ENCODE data around the gene GJC1. TPM values are rescaled to one million over a fixed set of nuclear protein-coding genes. Genes with fewer than 3 reads are reported as not detected.
A peak's percentile ranks its signal among the peaks of the same experiment; 100 is the strongest.

The GJC1 gene
- total RNA-seq, 1 donor: 21.1 TPM

- TF ChIP-seq CTCF (IDR thresholded peaks at IDR 0.05; ENCODE audit: insufficient read depth, low read length): no peak
- no peak for DNase-seq (ENCODE audit: low read depth)
- no peak overlapping the region for H3K4me3 ChIP-seq (ENCODE audit: low read depth, low read length)
Observed at GRCh38 chr17:44765965-44766364, 64.1 kb downstream of the GJC1 start.

- TF ChIP-seq CTCF (IDR thresholded peaks at IDR 0.05; ENCODE audit: insufficient read depth, low read length): no peak
- DNase-seq (ENCODE audit: low read depth): no peak
- no peak overlapping the region for H3K4me3 ChIP-seq (ENCODE audit: low read depth, low read length)
Observed at GRCh38 chr17:44763170-44763569, 66.9 kb downstream of the GJC1 start.

- no peak for TF ChIP-seq CTCF (IDR thresholded peaks at IDR 0.05; ENCODE audit: insufficient read depth, low read length)
- H3K4me3 ChIP-seq (ENCODE audit: low read depth, low read length): no peak overlapping the region
- DNase-seq (ENCODE audit: low read depth): no peak
Observed at GRCh38 chr17:44761932-44762810, 67.9 kb downstream of the GJC1 start.

- no peak overlapping the region for H3K4me3 ChIP-seq (ENCODE audit: low read depth, low read length)
- TF ChIP-seq CTCF (IDR thresholded peaks at IDR 0.05; ENCODE audit: insufficient read depth, low read length): no peak
- DNase-seq (ENCODE audit: low read depth): no peak
Observed at GRCh38 chr17:44760474-44761308, 69.4 kb downstream of the GJC1 start.

GRCh38 chr17:44759916-44760243, 70.2 kb downstream of the GJC1 start:
- no peak for TF ChIP-seq CTCF (IDR thresholded peaks at IDR 0.05; ENCODE audit: insufficient read depth, low read length)
- H3K4me3 ChIP-seq (ENCODE audit: low read depth, low read length): no peak overlapping the region
- DNase-seq (ENCODE audit: low read depth): no peak

- DNase-seq (ENCODE audit: low read depth): no peak
- TF ChIP-seq CTCF (IDR thresholded peaks at IDR 0.05; ENCODE audit: insufficient read depth, low read length): peak; percentile 14
- H3K4me3 ChIP-seq (ENCODE audit: low read depth, low read length): peak overlapping the region; percentile 54
Observed at GRCh38 chr17:44759086-44759915, 70.8 kb downstream of the GJC1 start.
